ENCODE results near the gene GOLPH3.
A peak's percentile ranks its signal among the peaks of the same experiment; 100 is the strongest.

Gene GOLPH3

DNA sequence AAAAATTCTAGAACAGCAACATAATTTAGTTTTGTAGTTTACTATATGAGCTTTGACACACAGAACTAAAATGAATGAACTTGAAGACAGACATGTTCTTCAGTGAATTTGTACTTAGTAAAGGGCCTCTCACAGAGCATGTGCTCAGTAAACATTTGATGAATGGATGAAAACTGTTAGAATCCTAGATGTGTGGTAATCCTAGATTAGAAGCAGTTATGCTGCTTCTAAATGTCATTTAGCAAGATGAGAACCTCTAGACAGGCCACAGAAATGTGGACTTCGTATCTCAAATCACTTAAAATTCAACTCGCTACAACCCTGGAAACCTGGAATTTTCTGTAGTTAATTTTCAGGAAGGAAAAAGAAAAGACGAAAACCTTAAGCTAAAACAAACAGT, 8.5 kb downstream of the GOLPH3 start:
- DNase-seq (ENCODE audit: insufficient read length) (no peak), FAIRE-seq (no peak)
- TF ChIP-seq POLR2AphosphoS5 (IDR thresholded peaks at IDR 0.05; ENCODE audit: low read depth, low read length) = no peak
- TF ChIP-seq POLR2A (IDR thresholded peaks at IDR 0.05; ENCODE audit: low read depth, low read length) = no peak
- no peak for TF ChIP-seq TAF1 (IDR thresholded peaks at IDR 0.05; ENCODE audit: borderline replicate concordance, low read depth, low read length)

DNA sequence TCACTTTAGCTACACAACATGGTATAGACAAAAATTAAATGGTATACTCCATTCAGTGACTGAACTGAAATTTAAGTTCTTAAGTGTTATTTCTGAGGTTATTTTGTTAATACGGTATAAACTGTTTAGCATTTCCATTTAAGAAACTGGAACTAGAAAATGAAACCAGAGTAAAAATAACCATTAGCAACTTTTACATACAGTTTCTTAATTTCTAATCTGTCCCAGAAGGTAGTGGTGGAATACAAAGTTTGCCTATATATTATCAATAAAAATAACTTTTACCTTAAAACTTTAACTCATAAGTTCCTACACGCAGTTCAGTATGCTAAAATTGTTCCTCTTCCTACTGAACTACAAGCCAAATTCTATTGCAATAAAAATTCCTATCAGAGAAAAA, 10.3 kb downstream of the GOLPH3 start:
- TF ChIP-seq POLR2AphosphoS5 (IDR thresholded peaks at IDR 0.05; ENCODE audit: low read depth, low read length) (no peak), TAF1 (IDR thresholded peaks at IDR 0.05; ENCODE audit: borderline replicate concordance, low read depth, low read length) (no peak), POLR2A (IDR thresholded peaks at IDR 0.05; ENCODE audit: low read depth, low read length) (no peak)
- no peak for FAIRE-seq
- DNase-seq (ENCODE audit: insufficient read length) = no peak

DNA sequence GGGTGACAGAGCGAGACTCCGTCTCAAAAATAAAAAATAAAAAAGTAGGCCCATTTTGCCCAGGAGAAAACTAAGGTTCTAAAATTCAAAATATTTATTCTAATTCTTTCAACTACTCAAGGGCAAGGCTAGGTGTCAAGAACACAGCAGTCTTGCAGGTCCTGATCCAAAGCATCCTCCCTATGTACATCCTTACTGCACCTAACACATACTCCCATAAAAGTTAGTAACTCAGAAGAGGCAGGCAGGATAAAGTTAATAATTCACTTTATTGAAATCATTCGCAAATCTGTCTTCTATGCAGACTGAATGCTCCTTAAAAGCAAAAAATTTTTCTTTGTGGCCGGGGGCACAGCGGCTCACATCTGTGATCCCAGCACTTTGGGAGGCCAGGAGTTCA, 11.1 kb downstream of the GOLPH3 start:
- FAIRE-seq (no peak), DNase-seq (ENCODE audit: insufficient read length) (no peak)
- TF ChIP-seq POLR2A (IDR thresholded peaks at IDR 0.05; ENCODE audit: low read depth, low read length) = no peak
- no peak for TF ChIP-seq POLR2AphosphoS5 (IDR thresholded peaks at IDR 0.05; ENCODE audit: low read depth, low read length)
- TF ChIP-seq TAF1 (IDR thresholded peaks at IDR 0.05; ENCODE audit: borderline replicate concordance, low read depth, low read length) = no peak

DNA sequence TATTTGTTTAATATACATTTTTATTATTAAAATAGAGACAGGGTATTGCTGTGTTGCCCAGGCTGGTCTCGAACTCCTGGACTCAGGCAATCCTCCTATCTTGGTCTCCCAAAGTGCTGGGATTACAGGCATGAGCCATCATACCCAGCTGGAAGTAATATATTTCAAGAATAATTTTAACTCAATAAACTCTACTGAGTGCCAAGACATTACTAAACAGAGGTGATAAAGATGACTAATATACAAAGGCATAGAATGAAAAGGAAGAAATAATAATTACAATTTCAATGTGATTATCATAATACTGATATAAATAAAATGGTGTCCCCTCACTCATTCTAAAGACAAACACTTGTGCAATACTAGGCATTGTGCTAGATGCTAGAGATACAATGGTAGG, 13.9 kb downstream of the GOLPH3 start:
- no peak for DNase-seq (ENCODE audit: insufficient read length)
- no peak for TF ChIP-seq POLR2A (IDR thresholded peaks at IDR 0.05; ENCODE audit: low read depth, low read length)
- no peak for TF ChIP-seq POLR2AphosphoS5 (IDR thresholded peaks at IDR 0.05; ENCODE audit: low read depth, low read length)
- TF ChIP-seq TAF1 (IDR thresholded peaks at IDR 0.05; ENCODE audit: borderline replicate concordance, low read depth, low read length) = no peak
- FAIRE-seq = no peak

DNA sequence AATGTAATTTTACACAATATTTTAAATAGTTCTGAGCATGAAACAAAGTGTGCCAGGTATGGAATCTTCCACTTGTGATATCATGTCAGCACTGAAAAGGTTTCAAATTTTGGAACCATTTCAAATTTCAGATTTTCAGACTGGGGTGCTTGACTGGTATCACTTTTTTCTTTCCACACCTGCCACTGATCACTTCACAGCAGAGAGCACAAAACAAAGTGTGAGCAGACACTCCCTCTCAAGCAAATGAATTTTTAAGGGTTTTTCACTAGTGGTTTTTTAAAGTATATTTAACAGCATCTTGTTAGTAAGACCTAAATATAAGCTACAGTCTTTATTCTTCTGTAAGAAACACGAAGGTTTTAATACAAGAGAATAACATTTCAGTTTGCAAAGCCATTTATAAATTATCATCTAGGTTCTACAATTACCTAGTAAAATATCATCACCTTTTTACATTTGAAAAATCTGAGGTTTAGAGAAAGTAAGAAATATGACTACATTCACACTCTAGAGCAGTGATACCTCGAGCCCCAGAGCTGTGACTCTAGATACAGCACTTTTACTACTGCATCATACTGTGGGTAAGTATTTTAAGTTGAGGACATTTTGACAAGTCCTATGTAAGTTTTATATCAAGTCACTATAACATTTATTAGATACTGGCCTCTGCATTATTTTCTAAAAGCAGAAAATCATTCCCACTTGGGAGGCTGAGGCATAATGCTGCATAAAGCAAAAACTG, 14.6 kb downstream of the GOLPH3 start:
- no peak for FAIRE-seq
- no peak for DNase-seq (ENCODE audit: insufficient read length)
- TF ChIP-seq POLR2A (IDR thresholded peaks at IDR 0.05; ENCODE audit: low read depth, low read length) (no peak), TAF1 (IDR thresholded peaks at IDR 0.05; ENCODE audit: borderline replicate concordance, low read depth, low read length) (no peak), POLR2AphosphoS5 (IDR thresholded peaks at IDR 0.05; ENCODE audit: low read depth, low read length) (no peak)

DNA sequence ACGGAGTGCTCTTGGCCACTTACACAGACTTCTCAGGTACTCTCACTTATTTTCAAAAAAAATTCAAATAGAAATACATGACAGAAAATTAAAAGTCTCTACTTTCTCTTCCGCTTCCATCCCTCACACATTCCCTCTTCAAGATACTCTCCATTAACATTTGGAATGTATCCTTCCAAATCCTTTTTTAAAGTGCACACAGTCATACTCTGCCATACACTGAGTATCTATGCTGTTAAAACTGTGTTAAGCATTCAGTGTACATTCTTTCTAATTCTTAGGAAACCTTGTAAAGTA, 15.5 kb downstream of the GOLPH3 start:
- no peak for TF ChIP-seq POLR2A (IDR thresholded peaks at IDR 0.05; ENCODE audit: low read depth, low read length)
- TF ChIP-seq POLR2AphosphoS5 (IDR thresholded peaks at IDR 0.05; ENCODE audit: low read depth, low read length) = no peak
- no peak for TF ChIP-seq TAF1 (IDR thresholded peaks at IDR 0.05; ENCODE audit: borderline replicate concordance, low read depth, low read length)
- DNase-seq (ENCODE audit: insufficient read length) (no peak), FAIRE-seq (no peak)

DNA sequence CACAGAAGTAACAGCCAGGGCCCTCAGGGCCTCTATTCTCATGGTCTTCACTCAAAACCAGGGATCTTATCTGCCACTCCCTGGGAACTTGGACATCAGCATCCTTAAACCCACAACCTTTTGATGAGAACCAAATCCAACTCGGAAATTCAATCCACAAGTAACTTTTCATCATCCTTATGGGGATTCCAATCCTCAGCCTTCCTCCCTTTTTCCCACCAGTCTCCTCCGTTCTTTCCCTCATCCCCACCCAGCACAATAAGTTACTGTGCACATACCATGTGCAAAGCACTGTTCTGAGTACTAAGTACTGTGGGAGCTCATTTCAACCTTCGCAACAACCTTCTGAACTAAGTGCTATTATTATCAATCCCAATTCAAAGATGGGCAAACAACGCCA, 17.0 kb downstream of the GOLPH3 start:
- TF ChIP-seq POLR2A (IDR thresholded peaks at IDR 0.05; ENCODE audit: low read depth, low read length) (no peak), TAF1 (IDR thresholded peaks at IDR 0.05; ENCODE audit: borderline replicate concordance, low read depth, low read length) (no peak)
- DNase-seq (ENCODE audit: insufficient read length) (no peak), FAIRE-seq (no peak)

DNA sequence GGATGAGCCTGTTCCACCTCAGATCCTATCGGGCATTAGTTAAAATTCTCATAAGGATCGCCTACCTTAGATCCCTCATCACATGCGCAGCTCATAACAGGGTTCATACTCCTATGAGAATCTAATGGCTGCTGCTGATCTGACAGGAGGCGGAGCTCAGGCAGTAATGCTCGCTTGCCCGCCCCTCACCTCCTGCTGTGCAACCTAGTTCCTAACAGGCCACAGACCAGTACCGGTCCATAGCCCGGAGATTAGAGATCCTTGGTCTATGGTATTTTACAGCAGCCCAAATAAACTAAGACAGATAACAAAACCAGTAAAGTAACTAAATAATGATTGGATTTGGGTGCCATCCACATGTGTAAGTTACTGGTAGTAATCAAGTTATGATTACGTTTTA, 17.5 kb downstream of the GOLPH3 start:
- no peak for DNase-seq (ENCODE audit: insufficient read length)
- no peak for TF ChIP-seq POLR2A (IDR thresholded peaks at IDR 0.05; ENCODE audit: low read depth, low read length)
- TF ChIP-seq POLR2AphosphoS5 (IDR thresholded peaks at IDR 0.05; ENCODE audit: low read depth, low read length) = no peak
- TF ChIP-seq TAF1 (IDR thresholded peaks at IDR 0.05; ENCODE audit: borderline replicate concordance, low read depth, low read length) = no peak
- no peak for FAIRE-seq

DNA sequence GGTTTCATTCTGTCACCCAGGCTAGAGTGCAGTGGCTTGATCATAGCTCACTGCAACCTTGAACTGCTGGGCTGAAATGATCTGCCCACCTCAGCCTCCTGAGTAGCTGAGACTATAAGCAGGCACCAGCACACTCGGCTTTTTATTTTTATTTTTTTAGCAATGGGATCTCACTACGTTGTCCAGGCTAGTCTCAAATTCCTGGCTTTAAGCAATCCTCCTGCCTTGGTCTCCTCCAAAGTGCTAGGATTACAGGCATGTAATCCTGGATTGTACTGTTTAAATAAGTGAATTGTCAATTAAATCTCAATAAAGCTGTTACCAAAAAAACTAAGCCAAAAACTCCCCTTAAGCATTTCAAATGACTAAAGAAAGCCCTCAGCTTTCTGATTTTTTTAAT, 18.9 kb downstream of the GOLPH3 start:
- no peak for DNase-seq (ENCODE audit: insufficient read length)
- FAIRE-seq = no peak
- TF ChIP-seq POLR2AphosphoS5 (IDR thresholded peaks at IDR 0.05; ENCODE audit: low read depth, low read length) (no peak), TAF1 (IDR thresholded peaks at IDR 0.05; ENCODE audit: borderline replicate concordance, low read depth, low read length) (no peak), POLR2A (IDR thresholded peaks at IDR 0.05; ENCODE audit: low read depth, low read length) (no peak)

DNA sequence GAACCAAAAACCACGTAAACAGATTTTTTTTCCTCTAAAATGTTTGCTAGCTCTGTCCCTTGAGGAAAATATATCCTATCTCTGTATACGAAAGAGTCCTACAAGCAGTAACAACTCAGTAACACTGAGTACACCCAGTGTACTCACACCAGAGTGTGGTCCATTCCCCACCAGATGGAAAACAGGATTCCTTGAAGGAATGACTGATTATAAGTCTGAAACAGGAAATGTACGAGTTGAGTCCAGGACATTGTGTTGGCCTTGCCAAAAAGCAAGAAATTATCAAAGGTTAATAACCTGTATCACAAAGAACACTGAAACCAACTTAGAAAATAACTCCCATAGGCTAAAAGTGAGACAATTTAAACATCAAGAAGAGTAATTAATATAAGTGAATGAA, 20.4 kb downstream of the GOLPH3 start:
- TF ChIP-seq TAF1 (IDR thresholded peaks at IDR 0.05; ENCODE audit: borderline replicate concordance, low read depth, low read length) (no peak), POLR2A (IDR thresholded peaks at IDR 0.05; ENCODE audit: low read depth, low read length) (no peak)
- no peak for DNase-seq (ENCODE audit: insufficient read length)
- peak; percentile 27 for FAIRE-seq

DNA sequence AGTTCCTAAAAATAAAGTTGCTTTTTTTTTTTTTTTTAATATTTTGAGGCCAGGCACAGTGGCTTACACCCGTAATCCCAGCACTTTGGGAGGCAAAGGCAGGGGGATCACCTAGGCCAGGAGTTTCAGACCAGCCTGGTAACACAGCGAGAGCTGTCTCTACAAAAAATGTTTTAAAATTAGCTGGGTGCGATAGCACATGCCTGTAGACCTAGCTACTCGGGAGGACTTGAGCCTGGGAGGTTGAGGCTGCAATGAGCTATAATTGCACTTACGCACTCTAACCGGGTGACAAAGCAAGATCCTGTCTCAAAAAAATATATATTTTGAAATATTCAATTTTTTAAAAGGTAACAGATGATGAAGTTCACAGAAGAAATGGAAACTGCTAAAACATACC, 22.9 kb downstream of the GOLPH3 start:
- no peak for DNase-seq (ENCODE audit: insufficient read length)
- no peak for TF ChIP-seq TAF1 (IDR thresholded peaks at IDR 0.05; ENCODE audit: borderline replicate concordance, low read depth, low read length)
- no peak for TF ChIP-seq POLR2A (IDR thresholded peaks at IDR 0.05; ENCODE audit: low read depth, low read length)
- TF ChIP-seq POLR2AphosphoS5 (IDR thresholded peaks at IDR 0.05; ENCODE audit: low read depth, low read length) = no peak
- FAIRE-seq = no peak

DNA sequence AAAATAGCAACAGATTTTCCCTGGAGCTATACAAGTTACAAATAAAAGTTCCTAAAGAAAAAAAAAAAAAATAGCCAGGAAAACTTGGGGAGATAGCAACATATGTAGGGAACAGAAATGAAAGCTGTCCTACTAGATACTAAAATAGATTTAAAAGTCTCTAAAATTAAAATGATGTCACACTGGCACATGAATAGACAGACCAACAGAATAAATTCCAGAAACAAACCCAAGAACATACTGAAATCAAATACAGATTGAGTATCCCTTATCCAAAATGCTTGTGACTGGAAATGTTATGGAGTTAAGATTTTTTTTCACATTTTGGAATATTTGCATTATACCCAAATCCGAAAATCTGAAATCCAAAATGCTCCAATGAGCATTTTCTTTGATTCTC, 23.8 kb downstream of the GOLPH3 start:
- no peak for FAIRE-seq
- no peak for TF ChIP-seq POLR2A (IDR thresholded peaks at IDR 0.05; ENCODE audit: low read depth, low read length)
- no peak for TF ChIP-seq POLR2AphosphoS5 (IDR thresholded peaks at IDR 0.05; ENCODE audit: low read depth, low read length)
- TF ChIP-seq TAF1 (IDR thresholded peaks at IDR 0.05; ENCODE audit: borderline replicate concordance, low read depth, low read length) = no peak

DNA sequence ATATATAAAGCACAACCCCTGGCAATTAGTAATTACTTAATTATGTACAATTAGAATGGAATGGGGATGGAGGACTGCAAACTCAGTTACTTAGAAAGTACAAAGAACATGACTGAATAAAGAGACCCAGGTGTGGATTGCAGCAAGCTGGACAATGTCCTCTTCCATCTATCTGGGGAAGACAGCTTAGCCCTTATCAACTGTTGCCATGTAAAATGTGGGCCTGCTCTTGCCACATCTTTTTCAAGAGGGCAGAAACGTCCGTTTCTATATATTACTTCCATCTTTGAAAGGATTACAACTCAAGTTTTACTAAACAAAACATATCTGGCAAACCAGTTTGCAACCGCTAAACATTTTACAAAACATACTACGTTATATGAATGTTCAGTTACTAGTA, 26.2 kb downstream of the GOLPH3 start:
- no peak for DNase-seq (ENCODE audit: insufficient read length)

More for the DNA sequence above, 23.8 kb downstream of the GOLPH3 start:
- no peak for DNase-seq (ENCODE audit: insufficient read length)

More for the DNA sequence above, 26.2 kb downstream of the GOLPH3 start:
- FAIRE-seq = no peak
- TF ChIP-seq TAF1 (IDR thresholded peaks at IDR 0.05; ENCODE audit: borderline replicate concordance, low read depth, low read length) (no peak), POLR2A (IDR thresholded peaks at IDR 0.05; ENCODE audit: low read depth, low read length) (no peak), POLR2AphosphoS5 (IDR thresholded peaks at IDR 0.05; ENCODE audit: low read depth, low read length) (no peak)
